ENCODE measurements around the gene NHERF2.

- no peak for TF ChIP-seq POLR2A (IDR thresholded peaks at IDR 0.05; ENCODE audit: low read length)
- no peak for TF ChIP-seq GATA1 (IDR thresholded peaks at IDR 0.05; ENCODE audit: low read depth, low read length)
Observed at GRCh38 chr16:1998852-1999801, 27.6 kb upstream of the NHERF2 start.
